ENCODE data around the gene FLG.
A peak's percentile ranks its signal among the peaks of the same experiment; 100 is the strongest.
"Not testable (repeated sequence)": the region's sequence is repeated elsewhere in the genome, so short reads cannot be mapped to it uniquely, and the experiment has no call there.

FLG gene

DNA sequence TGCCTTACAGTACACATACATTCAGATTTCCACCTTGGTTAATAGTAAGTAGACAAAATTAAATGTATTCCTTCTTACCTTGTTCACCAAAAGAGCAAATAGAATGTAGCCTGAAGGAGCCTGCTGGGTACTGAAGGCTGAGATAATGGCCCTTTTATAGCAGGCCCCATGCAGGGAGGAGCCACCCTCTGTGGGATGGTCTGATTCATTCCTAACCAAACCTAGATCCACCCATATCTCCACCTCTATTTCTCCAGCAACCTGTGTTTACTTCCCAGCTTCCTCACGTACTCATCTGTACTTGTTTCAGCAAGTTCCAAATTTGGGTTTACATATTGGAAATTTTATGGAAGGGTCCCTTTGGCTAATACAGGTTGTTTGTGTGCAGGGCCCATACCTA lies at the start of gene FLG:
FLG (minus strand) TSS at position 129 of the 400 bp plus-strand sequence. CDS start 9,783 bp downstream, outside the sequence.
- no peak for DNase-seq

DNA sequence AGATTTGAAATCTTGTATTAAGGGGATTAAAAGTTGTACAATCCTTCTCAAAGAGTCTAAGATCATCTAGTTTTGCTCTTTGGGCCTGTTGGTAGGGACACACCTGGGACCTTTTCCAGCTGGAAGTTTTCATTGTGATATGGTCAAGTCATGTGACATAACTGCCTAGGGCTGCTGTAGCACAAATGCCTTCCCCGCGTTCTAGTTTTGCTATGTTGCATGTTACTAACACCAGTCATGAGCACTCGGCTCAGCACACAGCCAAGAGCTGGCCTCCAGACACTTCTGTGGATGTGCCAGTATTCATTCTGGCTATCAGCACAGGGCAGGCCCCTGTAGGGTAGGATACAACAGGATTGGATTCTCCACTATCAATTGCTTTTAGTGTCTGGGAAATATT lies 49.4 kb upstream of the FLG start:
- DNase-seq = no peak

DNA sequence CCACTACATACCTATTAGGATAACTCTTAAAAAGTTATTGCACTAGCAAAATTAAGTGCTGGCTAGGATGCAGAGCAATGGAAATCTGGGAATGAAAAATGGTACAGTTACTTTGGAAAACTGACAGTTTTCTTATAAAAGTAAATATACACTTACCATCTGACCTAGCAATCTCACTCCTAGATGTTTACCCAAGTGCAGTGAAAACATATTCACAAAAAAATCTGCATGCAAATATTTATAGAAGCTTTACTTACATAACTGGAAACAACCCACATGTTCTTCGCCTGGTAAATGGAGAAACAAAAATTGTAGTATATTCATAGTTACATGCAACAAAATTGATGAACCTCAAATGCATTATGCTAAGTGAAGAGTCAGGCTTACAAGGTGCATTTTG lies 47.6 kb upstream of the FLG start:
- DNase-seq = no peak

DNA sequence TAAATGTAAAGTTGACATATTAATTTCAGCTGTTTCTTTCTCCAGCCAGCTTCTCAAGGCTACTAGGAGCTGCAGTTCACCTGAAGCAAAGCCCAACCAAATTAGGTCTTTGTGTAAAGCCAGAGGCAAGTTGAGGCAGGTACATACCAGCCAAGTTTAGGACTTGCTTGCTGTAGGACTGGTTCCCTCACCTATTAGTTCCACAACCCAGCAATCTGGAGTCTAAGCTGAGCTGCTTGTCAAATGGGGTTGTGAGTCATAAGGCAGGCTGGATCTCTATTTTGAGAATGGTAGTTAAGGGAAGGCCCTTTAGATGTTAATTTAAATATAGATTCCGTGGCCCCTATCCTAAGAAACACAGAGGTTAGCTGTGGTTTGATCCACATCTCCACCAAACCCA lies 42.4 kb upstream of the FLG start:
- DNase-seq = no peak

DNA sequence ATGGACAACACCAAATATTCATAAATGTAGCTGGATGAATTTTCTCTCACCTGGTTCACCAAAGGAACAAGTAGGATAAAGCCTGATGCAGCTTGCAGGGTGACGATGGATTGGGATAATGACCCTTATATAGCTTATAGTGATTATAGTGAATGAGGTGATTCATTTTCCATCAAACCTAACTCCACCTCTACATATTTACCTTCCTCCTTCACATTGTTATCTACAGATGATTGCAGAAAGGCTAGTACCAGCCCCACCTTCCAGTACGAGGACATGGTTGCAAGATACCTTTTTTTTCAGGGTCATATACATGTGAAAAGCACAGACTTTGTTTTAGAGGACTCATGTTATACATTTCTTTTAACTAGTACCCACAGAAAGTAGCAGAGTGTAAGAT lies 34.9 kb upstream of the FLG start, which contains the start of gene FLG2:
FLG2 (minus strand) TSS at position 101 of the 400 bp plus-strand sequence. CDS start 1,122 bp downstream, outside the sequence.
- DNase-seq = no peak

DNA sequence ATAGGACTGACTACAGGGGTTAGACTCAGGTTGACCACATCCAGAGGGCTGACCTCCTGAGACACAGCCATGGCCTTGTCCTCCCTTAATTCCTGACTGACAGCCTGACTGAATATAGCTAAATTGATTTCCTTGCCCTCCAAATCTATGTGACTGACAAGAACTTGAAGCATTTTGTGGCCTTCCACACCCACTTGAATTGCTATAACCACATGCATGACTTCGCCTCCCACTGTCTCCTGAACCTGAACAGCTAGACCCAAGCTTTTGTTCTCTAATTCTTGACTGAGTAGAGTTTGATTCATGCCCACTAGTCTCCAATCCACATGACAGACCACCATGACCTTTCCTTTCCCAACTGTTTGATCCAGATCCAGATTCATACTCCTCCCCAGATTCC lies 31.7 kb upstream of the FLG start:
- no peak for DNase-seq

DNA sequence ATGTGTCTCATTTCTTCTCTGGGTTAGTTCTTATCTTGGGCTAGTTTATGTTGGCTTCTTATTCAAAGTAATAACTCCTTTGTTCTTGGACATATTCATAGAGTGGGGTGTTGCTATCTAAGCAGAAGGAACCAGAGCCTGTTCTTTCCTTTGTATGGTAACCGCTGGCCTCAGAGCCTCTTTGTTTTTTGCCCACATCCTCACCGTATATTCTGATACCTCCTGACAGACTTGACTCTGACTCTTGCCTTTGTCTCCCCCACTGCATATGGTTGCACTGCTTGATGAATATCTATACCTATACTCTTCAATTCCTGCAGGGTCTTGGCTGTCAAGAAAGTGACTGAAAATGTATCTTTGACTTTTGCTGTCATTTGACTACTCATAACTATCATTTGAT lies 24.6 kb upstream of the FLG start:
- DNase-seq = no peak

DNA sequence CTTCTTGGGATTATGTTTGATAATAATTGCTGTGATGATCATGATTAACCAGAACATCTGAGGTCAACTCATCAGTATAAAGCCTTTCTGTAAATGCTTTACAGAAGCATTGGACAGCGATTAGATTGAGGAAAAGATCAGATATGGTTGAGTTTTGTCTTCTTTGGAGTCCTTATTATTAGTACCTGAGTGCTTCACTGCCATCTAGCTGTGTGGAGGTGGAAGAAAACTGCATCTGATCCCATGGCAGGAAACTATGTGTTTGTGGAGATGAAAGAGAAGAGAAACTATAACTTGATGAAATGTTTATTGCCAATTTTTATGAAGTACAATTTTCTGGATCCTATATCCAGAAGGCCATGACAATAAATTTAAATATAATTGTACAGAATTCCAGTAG lies 23.4 kb upstream of the FLG start:
- DNase-seq = no peak

DNA sequence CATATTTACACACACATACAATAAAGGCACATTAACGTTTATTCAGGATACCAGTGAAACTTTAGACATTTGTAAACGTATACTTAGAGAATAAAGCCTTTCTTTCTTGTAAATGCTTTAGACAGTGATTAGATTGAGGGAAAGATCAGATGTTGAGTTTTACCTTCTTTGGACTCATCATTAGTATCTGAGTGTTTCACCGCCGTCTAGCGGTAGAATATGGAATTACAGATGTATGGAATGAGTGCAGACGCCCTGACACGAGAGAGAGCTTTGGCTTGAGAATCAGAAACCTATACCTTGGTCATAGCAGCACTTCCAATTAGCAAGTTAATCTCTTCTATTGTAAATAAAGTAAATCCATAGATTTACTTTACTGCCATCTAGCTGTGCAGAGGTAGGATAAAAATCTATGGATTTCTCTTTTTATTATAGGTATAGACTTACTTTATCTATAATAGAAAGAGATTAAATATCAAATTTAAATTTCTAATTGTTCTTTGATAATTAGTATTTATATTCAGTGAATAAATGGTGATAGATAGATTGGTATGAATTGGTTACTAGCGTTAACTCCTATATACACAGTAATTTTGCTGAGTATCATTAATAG lies 22.2 kb upstream of the FLG start:
- peak; percentile 71 for DNase-seq

DNA sequence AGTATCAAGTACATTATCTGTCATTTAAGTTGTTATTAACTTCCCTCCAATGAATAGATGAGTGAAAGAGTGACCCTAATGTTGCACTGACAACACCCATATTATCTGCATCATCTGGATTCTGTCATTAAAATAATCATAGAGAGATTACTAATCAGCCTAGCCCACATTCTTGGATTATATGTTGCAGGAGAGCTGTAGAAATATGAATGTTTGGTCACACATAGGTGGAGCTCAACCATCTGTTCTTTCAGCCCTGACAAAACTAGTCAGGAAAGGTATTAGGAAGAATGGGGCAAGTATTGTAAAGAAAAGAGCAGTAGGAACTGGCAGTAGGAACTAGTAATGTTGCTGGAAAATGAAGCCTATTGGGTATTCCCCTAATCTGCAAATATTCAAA lies 19.4 kb upstream of the FLG start:
- DNase-seq = no peak

DNA sequence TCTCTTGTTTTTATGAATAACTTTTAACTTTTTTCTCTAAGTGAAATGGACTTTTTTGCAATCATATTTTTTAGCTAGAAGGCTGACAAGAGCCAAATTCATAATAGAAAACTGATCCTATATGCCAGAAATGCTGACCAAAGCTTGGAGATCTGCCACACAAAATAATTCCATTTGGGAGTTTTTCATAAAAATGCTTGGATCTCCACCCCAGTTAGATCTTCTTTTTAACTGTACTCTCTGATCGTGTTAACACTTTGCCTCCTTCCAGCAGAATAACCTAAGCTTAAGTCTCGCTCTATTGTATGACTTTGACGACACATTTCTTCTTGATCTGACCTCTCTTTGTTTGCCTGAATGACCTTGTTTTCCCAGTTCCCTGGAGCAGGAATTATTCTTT lies 18.0 kb upstream of the FLG start:
- DNase-seq = no peak

DNA sequence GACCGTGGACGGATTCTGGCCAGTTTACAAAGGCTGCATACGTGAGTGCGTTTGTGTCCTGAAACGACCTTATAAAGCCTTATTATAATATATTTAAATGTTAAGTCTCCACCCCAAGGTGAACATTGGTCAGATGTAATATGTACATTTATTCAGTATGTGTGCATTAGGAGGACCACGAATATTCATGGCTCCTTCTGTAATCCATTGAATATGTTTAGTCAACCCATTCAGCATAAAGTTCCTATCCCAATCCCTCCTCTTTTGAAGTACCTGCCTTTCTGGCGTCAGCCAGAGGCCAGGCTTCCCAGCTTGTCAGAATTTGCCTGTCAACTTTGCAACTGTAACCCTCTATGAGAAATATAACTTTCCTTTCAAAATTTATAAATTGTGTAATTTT lies 10.4 kb upstream of the FLG start:
- DNase-seq = no peak

DNA sequence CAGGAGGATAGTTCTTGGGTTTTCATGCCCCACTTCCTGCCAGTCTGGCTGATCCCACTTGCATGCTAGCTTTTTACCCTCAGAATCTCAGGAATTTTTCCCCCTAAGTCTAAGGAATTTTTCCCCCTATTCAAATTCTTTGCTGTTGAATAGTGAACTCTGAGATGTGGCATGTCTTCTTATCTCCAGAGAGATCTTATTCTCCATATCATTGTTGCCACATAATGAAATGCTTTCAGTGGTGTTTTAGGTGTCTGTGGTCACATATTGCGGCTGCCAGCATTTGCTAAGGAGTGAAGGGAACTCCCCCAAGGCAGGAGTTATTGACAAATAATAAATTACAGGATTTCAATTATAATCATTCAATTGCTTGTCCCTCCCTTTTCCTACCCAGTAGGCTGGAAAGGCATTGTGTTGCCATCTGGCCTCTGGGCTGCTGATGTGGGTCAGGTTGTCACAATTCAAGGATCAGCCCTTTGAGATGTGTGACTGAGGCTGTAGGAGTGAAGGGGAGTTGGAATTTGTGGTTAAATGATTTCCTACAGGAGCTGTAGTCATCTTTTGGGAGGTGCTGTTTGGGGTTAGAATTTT lies 3.9 kb upstream of the FLG start:
- no peak for DNase-seq

DNA sequence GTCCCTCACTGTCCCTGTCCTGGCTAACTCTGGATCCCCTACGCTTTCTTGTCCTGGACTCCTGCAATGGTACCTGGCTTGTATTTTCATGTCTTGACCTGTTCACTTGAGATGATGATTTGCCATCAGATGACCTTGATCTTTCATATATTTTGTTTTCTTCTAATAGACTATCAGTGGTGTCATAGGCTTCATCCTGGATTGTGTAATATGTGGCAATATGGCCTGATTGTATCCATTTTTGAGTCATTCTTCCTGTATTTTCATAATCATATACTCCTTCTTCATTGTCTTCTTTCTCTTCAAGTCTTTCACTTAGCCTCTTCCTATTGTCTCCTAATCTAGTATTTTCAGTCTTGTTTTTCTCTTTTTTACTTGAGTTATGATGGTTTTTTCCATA lies 11.1 kb downstream of the FLG start:
- no peak for DNase-seq

DNA sequence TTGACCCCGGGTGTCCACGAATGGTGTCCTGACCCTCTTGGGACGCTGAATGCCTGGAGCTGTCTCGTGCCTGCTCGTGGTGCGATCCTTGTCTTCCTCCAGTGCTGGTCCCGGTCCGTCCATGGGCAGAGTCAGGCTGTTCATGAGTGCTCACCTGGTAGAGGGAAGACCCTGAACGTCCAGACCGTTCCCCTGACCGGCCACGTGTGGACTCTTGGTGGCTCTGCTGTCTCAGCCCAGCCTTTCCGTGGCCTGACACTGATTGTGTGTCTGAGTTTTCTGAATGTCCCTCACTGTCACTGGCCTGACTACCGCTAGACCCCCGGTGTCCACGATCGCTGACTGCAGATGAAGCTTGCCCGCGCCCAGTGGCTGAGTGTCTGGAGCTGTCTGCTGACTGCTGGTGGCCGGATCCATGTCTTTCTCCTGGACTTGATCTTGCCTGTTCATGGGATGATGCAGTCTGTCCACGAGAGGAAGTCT lies 11.7 kb downstream of the FLG start:
- no peak for DNase-seq

DNA sequence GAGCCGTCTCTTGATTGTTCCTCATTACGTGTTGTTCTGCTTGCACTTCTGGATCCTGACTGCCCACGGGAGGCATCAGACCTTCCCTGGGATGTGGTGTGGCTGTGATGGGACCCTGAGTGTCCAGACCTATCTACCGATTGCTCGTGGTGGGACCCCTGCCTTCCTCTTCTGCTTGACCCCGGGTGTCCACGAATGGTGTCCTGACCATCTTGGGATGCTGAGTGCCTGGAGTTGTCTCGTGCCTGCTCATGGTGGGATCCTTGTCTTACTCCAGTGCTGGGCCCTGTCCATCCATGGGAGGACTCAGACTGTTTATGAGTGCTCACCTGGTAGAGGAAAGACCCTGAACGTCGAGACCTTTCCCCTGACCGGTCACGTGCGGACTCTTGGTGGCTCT lies 12.9 kb downstream of the FLG start:
- not testable (repeated sequence) for DNase-seq

DNA sequence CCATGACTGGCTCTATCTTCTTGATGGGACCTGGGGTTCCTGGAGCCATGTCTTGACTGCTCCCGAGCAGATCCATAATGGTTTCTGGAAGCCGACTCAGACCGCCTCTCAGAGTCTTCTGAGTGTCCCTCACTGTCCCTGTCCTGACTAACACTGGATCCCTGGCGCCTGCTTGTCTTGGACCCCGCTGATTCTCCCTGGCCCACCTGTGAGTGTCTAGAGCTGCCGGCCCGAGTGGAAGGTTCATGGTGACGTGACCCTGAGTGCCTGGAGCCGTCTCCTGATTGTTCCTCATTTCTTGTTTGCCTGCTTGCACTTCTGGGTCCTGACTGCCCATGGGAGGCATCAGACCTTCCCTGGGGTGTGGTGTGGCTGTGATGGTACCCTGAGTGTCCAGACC lies 15.1 kb downstream of the FLG start:
- DNase-seq = no peak

DNA sequence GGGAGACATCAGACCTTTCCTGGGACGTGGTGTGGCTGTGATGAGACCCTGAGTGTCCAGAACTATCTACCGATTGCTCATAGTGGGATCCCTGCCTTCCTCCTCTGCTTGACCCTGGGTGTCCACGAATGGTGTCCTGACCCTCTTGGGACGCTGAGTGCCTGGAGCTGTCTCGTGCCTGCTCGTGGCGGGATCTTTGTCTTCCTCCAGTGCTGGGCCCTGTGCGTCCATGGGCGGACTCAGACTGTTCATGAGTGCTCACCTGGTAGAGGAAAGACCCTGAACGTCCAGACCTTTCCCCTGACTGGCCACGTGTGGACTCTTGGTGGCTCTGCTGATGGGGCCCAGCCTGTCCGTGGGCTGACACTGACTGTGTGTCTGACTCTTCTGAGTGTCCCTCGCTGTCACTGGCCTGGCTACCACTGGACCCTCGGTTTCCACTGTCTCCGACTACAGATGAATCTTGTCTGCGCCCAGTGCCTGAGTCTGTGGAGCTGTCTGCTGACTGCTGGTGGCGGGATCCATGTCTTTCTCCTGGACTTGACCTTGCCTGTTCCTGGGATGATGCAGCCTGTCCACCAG lies 15.6 kb downstream of the FLG start:
- not testable (repeated sequence) for DNase-seq

DNA sequence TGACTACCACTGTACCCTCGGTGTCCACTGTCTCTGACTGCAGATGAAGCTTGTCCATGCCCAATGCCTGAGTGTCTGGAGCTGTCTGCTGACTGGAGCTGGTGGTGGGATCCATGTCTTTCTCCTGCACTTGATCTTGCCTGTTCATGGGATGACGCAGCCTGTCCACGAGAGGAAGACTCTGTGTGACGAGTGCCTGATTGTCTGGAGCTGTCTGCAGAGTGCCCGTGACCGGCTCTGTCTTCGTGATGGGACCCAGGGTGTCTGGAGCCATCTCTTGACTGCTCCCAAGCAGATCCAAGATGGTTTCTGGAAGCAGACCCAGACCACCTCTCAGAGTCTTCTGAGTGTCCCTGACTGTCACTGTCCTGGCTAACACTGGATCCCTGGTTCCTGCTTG lies 16.3 kb downstream of the FLG start:
- DNase-seq = not testable (repeated sequence)

DNA sequence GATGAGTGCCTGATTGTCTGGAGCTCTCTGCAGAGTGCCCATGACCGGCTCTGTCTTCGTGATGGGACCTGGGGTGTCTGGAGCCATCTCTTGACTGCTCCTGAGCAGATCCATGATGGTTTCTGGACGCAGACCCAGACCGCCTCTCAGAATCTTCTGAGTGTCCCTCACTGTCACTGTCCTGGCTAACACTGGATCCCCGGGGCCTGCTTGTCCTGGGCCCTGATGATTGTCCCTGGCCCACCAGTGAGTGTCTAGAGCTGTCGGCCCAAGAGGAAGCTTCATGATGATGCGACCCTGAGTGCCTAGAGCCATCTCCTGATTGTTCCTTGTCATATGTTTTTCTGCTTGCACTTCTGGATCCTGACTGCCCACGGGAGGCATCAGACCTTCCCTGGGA lies 17.1 kb downstream of the FLG start:
- not testable (repeated sequence) for DNase-seq

DNA sequence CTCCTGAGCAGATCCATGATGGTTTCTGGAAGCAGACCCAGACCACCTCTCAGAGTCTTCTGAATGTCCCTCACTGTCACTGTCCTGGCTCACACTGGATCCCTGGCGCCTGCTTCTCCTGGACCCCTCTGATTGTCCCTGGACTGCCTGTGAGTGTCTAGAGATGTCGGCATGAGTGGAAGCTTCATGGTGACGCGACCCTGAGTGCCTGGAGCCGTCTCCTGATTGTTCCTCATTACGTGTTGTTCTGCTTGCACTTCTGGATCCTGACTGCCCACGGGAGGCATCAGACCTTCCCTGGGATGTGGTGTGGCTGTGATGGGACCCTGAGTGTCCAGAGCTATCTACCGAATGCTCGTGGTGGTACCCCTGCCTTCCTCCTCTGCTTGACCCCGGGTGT lies 18.9 kb downstream of the FLG start:
- DNase-seq = not testable (repeated sequence)

DNA sequence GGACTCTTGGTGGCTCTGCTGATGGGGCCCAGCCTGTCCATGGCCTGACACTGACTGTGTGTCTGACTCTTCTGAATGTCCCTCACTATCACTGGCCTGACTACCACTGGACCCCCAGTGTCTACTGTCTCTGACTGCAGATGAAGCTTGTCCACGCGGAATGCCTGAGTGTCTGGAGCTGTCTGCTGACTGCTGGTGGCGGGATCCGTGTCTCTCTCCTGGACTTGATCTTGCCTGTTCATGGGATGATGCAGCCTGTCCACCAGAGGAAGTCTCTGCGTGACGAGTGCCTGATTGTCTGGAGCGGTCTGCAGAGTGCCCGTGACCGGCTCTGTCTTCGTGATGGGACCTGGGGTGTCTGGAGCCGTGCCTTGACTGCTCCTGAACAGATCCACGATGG lies 20.3 kb downstream of the FLG start:
- DNase-seq = not testable (repeated sequence)

DNA sequence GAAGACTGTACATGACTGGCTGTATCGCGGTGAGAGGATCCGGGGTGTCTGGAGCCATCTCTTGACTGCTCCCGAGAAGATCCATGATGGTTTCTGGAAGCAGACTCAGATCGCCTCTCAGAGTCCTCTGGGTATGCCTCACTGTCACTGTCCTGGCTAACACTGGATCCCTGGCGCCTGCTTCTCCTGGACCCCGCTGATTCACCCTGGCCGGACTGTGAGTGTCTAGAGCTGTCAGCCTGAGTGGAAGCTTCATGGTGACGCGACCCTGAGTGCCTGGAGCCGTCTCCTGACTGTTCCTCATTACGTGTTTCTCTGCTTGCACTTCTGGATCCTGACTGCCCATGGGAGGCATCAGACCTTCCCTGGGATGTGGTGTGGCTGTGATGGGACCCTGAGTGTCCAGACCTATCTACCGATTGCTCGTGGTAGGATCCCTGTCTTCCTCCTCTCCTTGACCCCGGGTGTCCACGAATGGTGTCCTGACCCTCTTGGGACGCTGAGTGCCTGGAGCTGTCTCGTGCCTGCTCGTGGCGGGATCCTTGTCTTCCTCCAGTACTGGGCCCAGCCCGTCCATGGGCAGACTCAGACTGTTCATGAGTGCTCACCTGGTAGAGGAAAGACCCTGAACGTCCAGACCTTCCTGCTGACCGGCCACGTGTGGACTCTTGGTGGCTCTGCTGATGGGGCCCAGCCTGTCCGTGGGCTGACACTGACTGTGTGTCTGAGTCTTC lies 21.7 kb downstream of the FLG start:
- DNase-seq = not testable (repeated sequence)

DNA sequence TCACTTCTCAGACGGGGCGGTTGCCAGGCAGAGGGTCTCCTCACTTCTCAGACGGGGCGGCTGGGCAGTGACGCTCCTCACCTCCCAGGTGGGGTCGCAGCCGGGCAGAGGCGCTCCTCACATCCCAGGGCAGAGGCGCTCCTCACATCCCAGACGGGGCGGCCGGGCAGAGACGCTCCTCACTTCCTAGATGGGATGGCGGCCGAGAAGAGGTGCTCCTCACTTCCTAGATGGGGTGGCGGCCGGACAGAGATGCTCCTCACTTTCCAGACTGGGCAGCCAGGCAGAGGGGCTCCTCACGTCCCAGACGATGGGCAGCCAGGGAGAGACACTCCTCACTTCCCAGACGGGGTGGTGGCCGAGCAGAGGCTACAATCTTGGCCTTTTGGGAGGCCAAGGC lies 68.6 kb downstream of the FLG start:
- not testable (repeated sequence) for DNase-seq
